ENCODE data around the gene CALM3.

DNA sequence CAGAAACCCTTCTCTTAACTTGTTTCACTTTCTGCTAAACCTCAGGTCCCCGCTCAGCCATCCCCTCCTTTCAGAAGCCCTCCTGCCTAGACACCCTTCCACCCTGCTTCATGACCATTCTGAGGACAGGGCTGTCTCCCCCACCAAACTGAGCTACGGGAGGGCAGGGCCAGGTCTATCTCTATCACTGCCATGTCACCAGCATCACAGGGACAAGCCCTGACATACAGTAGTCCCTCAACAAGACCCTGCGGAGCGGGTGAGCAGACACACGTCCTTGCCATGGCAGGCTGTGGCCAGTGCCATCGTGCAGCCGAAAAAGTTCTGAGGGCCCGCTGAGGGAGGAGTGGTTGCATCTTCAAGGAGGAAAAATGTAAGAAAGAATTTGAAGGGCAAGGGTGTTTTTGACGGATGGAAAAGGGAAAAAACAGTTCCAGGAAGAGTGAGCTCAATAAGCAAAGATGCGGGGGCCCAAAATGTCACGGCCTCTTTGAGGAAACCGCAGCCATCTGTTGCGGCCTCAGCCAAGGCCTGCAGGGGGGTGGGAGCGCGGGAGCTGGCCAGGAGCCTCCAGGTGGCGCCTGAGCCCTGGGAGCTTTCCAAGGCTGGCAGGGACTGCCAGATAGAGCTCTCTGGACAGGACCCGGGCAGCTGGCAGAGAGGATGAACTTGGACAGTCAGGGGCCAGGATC is 15.6 kb downstream of the CALM3 start:
- TF ChIP-seq CTCF (IDR thresholded peaks at IDR 0.05; ENCODE audit: poor library complexity, severe bottlenecking) (peak; percentile 63), EZH2 (IDR thresholded peaks at IDR 0.05; ENCODE audit: borderline replicate concordance, insufficient read depth, low read length, poor library complexity, severe bottlenecking) (no peak), RAD21 (conservative IDR thresholded peaks at IDR 0.05) (peak; percentile 62), TAF1 (IDR thresholded peaks at IDR 0.05; ENCODE audit: low read depth) (no peak), SMC3 (conservative IDR thresholded peaks at IDR 0.05; ENCODE audit: poor library complexity) (peak; percentile 70), EP300 (conservative IDR thresholded peaks at IDR 0.05; ENCODE audit: poor library complexity, severe bottlenecking) (no peak), POLR2AphosphoS5 (IDR thresholded peaks at IDR 0.05) (no peak), MXI1 (conservative IDR thresholded peaks at IDR 0.05; ENCODE audit: poor library complexity, severe bottlenecking) (no peak)
- TF ChIP-seq, protein P1, sequence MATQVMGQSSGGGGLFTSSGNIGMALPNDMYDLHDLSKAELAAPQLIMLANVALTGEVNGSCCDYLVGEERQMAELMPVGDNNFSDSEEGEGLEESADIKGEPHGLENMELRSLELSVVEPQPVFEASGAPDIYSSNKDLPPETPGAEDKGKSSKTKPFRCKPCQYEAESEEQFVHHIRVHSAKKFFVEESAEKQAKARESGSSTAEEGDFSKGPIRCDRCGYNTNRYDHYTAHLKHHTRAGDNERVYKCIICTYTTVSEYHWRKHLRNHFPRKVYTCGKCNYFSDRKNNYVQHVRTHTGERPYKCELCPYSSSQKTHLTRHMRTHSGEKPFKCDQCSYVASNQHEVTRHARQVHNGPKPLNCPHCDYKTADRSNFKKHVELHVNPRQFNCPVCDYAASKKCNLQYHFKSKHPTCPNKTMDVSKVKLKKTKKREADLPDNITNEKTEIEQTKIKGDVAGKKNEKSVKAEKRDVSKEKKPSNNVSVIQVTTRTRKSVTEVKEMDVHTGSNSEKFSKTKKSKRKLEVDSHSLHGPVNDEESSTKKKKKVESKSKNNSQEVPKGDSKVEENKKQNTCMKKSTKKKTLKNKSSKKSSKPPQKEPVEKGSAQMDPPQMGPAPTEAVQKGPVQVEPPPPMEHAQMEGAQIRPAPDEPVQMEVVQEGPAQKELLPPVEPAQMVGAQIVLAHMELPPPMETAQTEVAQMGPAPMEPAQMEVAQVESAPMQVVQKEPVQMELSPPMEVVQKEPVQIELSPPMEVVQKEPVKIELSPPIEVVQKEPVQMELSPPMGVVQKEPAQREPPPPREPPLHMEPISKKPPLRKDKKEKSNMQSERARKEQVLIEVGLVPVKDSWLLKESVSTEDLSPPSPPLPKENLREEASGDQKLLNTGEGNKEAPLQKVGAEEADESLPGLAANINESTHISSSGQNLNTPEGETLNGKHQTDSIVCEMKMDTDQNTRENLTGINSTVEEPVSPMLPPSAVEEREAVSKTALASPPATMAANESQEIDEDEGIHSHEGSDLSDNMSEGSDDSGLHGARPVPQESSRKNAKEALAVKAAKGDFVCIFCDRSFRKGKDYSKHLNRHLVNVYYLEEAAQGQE (IDR thresholded peaks at IDR 0.05; ENCODE audit: borderline replicate concordance), result no peak
